HUES6 (cell line): ENCODE results near the gene PLXNB1.

Experiments
- H3K27ac ChIP-seq: 2 replicates; pipeline ENCODE4 v1.7.0; 2013; ENCODE audit warnings: low read depth, mild to moderate bottlenecking, low read length, inconsistent platforms
- H3K27me3 ChIP-seq: 2 replicates; pipeline ENCODE4 v1.6.1; 2013; ENCODE audit warnings: low read length; ENCODE audit not compliant: control insufficient read depth, insufficient read depth
- H3K36me3 ChIP-seq: 2 replicates; pipeline ENCODE4 v1.6.1; 2013; ENCODE audit warnings: low read length; ENCODE audit not compliant: control insufficient read depth, insufficient read depth
- H3K4me1 ChIP-seq: 2 replicates; pipeline ENCODE4 v1.6.1; 2013; ENCODE audit warnings: low read length; ENCODE audit not compliant: control insufficient read depth, insufficient read depth
- H3K4me3 ChIP-seq: 2 replicates; pipeline ENCODE4 v1.5.1; 2013; ENCODE audit warnings: low read depth, low read length
- H3K9ac ChIP-seq: one replicate; pipeline ENCODE4 v1.6.1; 2013; ENCODE audit warnings: mild to moderate bottlenecking, low read length
- H3K9me3 ChIP-seq: 2 replicates; pipeline ENCODE4 v1.6.1; 2013; ENCODE audit warnings: low read depth, low read length; ENCODE audit not compliant: control insufficient read depth, insufficient read depth

PLXNB1 gene

GRCh38 chr3:48409291-48410201 is 20.3 kb downstream of the PLXNB1 start:
- no peaks in the 10 kb centered on the region for H3K9me3 ChIP-seq
- no peaks in the 10 kb centered on the region for H3K27me3 ChIP-seq
- H3K36me3 ChIP-seq = peaks cover 99% of the 10 kb centered on the region
- no peak overlapping the region for H3K9ac ChIP-seq
- H3K4me1 ChIP-seq = no peaks in the 10 kb centered on the region
- no peak overlapping the region for H3K4me3 ChIP-seq
- H3K27ac ChIP-seq = no peak overlapping the region

GRCh38 chr3:48408823-48409281 is 21.0 kb downstream of the PLXNB1 start:
- Histone ChIP-seq H3K9ac (no peak overlapping the region), H3K4me3 (no peak overlapping the region), H3K36me3 (peaks cover 99% of the 10 kb centered on the region), H3K27me3 (no peaks in the 10 kb centered on the region), H3K4me1 (no peaks in the 10 kb centered on the region), H3K27ac (no peak overlapping the region), H3K9me3 (no peaks in the 10 kb centered on the region)

DNA sequence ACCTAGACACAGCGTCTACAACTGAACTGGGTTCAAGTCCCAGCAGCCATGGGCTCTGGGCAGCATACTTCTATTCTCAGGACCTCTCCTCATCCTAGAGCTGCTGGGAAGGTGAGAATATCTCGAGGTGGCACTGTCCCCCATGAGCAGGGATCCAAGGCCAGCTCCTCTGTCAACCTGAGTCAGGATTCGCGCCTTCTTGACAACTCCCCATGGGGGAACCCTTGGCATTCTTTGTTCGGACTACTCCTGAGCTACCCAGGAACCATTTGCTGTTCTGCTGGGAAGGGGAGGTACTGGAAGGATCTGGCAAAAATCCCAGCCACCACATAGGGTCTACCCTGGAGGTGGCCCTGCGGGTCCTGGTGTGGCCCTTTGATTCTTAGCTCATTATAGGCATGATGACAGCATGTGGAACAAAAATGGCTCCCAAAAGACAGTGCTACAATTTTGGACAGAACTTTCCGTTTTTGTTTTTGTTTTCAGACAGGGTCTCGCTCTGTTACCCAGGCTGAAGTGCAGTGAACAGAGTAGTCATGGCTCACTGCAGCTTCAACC is 22.3 kb downstream of the PLXNB1 start:
- Histone ChIP-seq H3K9ac (no peak overlapping the region), H3K27me3 (no peaks in the 10 kb centered on the region), H3K36me3 (peaks cover 99% of the 10 kb centered on the region), H3K4me1 (no peaks in the 10 kb centered on the region), H3K9me3 (no peaks in the 10 kb centered on the region), H3K27ac (no peak overlapping the region), H3K4me3 (no peak overlapping the region)

- Histone ChIP-seq H3K36me3 (peaks cover 93% of the 10 kb centered on the region), H3K4me1 (no peaks in the 10 kb centered on the region), H3K9ac (no peak overlapping the region), H3K27ac (no peak overlapping the region), H3K9me3 (no peaks in the 10 kb centered on the region), H3K27me3 (no peaks in the 10 kb centered on the region), H3K4me3 (no peak overlapping the region)
These were observed 23.1 kb downstream of the PLXNB1 start for GRCh38 chr3:48406443-48407431.

DNA sequence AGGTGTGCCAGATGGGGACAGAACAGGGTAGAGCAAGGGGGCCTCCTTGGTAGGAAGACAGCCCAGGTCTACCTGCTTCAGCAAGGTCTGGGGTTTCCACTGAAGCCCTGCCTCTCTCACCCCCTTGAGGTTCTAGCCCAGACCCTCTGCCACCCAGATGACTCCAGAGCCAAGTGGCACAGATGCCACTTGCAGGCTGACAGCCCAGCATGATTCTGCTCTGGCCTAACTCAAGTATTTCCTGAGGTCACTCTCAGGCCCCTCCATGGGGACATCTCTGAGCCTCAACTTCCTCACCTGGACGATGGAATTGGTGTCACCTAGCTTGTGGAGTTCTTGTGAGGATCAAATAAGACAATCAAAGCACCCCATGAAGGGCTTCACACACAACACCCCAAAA is 23.9 kb downstream of the PLXNB1 start:
- Histone ChIP-seq H3K4me1 (no peaks in the 10 kb centered on the region), H3K36me3 (peaks cover 85% of the 10 kb centered on the region), H3K4me3 (no peak overlapping the region), H3K27me3 (no peaks in the 10 kb centered on the region), H3K9ac (no peak overlapping the region), H3K27ac (no peak overlapping the region), H3K9me3 (no peaks in the 10 kb centered on the region)

- H3K27ac ChIP-seq = no peak overlapping the region
- no peaks in the 10 kb centered on the region for H3K9me3 ChIP-seq
- no peak overlapping the region for H3K4me3 ChIP-seq
- no peaks in the 10 kb centered on the region for H3K27me3 ChIP-seq
- no peaks in the 10 kb centered on the region for H3K4me1 ChIP-seq
- no peak overlapping the region for H3K9ac ChIP-seq
- H3K36me3 ChIP-seq = peaks cover 83% of the 10 kb centered on the region
These were observed 24.5 kb downstream of the PLXNB1 start for GRCh38 chr3:48405343-48405881.

- Histone ChIP-seq H3K9me3 (no peaks in the 10 kb centered on the region), H3K36me3 (peaks cover 76% of the 10 kb centered on the region), H3K9ac (peak overlapping the region; percentile 8), H3K4me3 (no peak overlapping the region), H3K4me1 (no peaks in the 10 kb centered on the region), H3K27me3 (no peaks in the 10 kb centered on the region), H3K27ac (no peak overlapping the region; the same call in 1 of the 2 replicates)
These were observed 25.2 kb downstream of the PLXNB1 start for GRCh38 chr3:48404440-48405342.

DNA sequence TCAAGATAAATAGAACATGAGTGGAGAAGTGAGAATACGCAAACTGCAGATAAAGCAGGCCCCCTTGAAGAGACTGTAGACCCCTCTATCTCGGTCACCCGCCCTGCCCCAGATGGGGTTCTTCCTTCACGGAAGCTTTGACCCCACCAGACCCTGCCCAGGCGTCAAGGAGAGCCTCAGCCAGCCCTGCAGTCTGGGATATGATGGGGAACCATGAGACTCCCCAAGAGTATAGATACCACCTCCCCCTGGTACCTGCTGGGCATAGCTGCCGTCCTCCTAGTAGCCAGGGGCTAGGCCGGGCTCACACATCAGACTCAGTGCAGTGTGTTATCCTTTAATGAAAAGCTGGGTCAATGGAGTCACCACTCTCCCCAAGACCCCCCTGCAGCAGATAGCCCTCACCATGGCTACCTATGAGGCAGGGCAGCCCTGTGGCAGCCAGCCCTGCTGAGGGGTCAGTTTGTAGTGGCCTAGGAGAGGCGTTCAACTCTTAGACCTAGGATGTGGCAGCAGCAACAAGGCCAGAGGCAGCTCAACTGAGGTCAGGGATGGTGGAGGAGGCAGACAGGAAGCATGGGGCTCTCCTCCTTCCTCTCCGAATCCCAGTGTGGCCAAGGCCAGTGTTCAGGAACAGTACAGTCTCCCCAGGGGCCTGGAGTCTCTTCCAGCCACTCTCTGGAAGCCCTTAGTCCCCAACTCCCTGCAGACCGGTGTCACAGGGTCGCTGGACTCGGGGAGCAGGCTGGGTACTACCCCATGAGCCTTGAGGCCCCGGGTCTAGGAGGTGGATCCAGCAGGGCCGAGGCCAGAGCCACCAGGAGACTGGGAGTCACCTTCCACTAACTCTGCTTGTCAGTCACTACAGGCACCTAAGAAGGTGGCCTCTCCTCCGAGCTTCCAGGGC is 26.1 kb downstream of the PLXNB1 start:
- Histone ChIP-seq H3K4me1 (peaks cover 5% of the 10 kb centered on the region), H3K4me3 (no peak overlapping the region), H3K27me3 (no peaks in the 10 kb centered on the region), H3K27ac (no peak overlapping the region; the same call in 1 of the 2 replicates), H3K36me3 (peaks cover 67% of the 10 kb centered on the region), H3K9me3 (no peaks in the 10 kb centered on the region), H3K9ac (no peak overlapping the region)

DNA sequence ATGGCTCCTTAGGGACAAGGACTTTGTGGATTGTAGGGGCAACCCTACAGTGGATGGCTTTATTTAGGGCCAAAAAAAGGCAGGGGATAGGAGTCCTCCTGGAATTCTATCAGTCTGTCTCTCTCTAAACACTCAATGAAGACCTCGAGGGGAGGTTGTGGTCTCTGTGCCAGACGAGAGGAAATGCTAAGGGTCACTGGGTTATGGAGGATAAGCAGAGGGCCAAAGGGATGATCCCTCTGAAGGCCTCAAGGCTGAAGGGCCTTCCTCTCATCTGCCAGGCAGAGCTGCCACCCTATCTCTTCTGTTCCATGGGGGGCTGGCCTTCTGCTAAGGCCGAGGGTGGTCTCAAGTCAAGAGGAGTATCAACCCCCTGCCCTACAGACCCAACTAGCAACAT is 27.0 kb downstream of the PLXNB1 start:
- Histone ChIP-seq H3K27ac (no peak overlapping the region), H3K9ac (no peak overlapping the region), H3K36me3 (peaks cover 59% of the 10 kb centered on the region), H3K4me3 (no peak overlapping the region), H3K27me3 (no peaks in the 10 kb centered on the region), H3K9me3 (no peaks in the 10 kb centered on the region), H3K4me1 (peaks cover 7% of the 10 kb centered on the region)
